ENCODE results near the gene SF3A1. TPM values are rescaled to one million over a fixed set of nuclear protein-coding genes. Genes with fewer than 3 reads are reported as not detected.
A peak's percentile ranks its signal among the peaks of the same experiment; 100 is the strongest.

Gene SF3A1
- polyA plus RNA-seq, 4 donors: 17.6 to 94.1 (median 27.2) TPM

DNA sequence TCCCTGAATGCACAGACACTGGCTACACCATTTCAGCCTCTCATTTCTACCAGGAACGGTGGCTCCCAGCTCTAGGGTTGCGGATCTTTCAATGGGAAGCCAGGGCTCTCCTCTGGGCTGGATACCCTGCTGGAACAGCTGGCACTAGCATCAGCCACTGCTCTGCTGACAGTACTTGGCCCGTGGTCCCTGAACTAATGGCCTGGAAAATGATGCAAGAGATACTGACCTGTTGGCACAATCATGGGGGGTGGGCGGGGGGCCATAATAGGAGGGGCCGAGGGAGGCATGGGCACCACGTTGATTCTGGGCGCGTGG is 19.3 kb downstream of the SF3A1 start:
- DNase-seq (no peak), FAIRE-seq (no peak)
- Histone ChIP-seq H3K4me1 (ENCODE audit: control insufficient read depth in 3 of 3, insufficient read depth in 2 of 3, low read depth in 1 of 3, low read length in 2 of 3) (peaks cover 0 to 2% (median 0%) of the 10 kb centered on the region in 3 donors), H3K4me3 (ENCODE audit: low read depth in 1 of 3, low read length in 3 of 3) (no peak overlapping the region), H3K9me3 (ENCODE audit: control insufficient read depth in 2 of 2, insufficient read depth in 1 of 2, low read depth in 1 of 2, low read length in 1 of 2) (no peaks in the 10 kb centered on the region), H3K27me3 (ENCODE audit: control insufficient read depth in 3 of 3, insufficient read depth in 3 of 3, low read length in 3 of 3) (no peaks in the 10 kb centered on the region), H3K27ac (ENCODE audit: low read depth in 1 of 3, low read length in 2 of 3) (no peak overlapping the region), H3K36me3 (ENCODE audit: control insufficient read depth in 3 of 3, insufficient read depth in 2 of 3, low read depth in 1 of 3, low read length in 3 of 3) (peaks cover 65 to 97% (median 67%) of the 10 kb centered on the region in 3 donors)
- WGBS, 3 donors: 93 to 96% (median 95%) methylated on average over 8 of the region's 8 CpGs

DNA sequence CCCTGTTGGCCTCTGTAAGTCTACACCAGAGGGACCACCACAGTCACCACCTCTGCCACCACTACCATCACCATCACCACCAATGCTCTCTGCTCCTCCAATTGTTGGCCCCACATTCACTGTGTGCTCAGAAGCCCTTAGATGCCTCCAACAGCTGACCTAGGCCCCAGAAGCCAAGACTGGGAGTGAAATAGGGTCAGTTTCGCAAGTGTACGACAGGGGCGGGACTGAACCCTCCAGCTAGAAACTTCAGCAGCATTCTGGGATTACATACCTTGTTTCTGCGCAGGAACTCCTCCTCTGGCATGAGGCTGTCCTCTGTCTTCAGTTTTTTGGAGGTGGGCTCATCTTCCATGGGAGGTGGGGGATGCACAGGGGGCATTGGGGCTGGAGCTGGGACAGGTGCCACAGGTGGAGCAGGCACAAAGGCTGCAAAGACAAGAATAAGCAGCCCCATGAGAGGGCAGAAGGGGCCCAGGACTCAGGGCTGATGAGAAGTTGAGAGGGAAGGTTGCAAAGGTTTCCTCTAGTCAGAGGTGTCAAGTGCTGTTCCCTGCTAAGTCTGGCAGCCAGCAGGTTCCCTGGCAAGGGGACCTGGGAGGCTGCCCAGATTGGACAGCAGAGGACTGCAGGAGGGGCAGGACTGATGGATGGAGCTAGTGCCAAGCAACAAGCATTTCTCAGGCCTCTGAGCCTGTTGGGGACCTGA is 19.8 kb downstream of the SF3A1 start:
- WGBS, 3 donors: 95 to 100% (median 96%) methylated on average over 4 of the region's 4 CpGs
- no peak for FAIRE-seq
- no peak overlapping the region for H3K27ac ChIP-seq (ENCODE audit: low read depth in 1 of 3, low read length in 2 of 3)

DNA sequence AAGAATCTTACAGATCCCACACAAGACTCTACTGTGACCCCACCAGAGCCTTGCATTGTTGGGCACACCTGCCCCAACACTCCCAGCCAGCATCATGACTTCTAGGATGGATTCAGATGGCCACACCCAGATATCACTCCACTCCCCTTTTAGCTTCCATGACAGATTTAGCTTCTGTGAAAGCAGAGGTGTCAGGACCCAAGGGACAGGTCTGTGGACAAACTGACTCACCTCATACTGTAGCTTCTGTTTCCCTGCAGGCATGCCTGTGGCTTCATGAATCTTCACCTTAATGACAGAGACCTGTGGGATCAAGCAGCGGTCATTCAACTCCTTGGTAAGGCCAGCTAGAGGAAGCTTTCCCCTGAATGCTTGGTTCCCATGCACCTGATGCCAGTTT is 21.5 kb downstream of the SF3A1 start:
- Histone ChIP-seq H3K9me3 (ENCODE audit: control insufficient read depth in 2 of 2, insufficient read depth in 1 of 2, low read depth in 1 of 2, low read length in 1 of 2) (no peaks in the 10 kb centered on the region), H3K27ac (ENCODE audit: low read depth in 1 of 3, low read length in 2 of 3) (no peak overlapping the region), H3K4me3 (ENCODE audit: low read depth in 1 of 3, low read length in 3 of 3) (no peak overlapping the region), H3K4me1 (ENCODE audit: control insufficient read depth in 3 of 3, insufficient read depth in 2 of 3, low read depth in 1 of 3, low read length in 2 of 3) (no peaks in the 10 kb centered on the region), H3K36me3 (ENCODE audit: control insufficient read depth in 3 of 3, insufficient read depth in 2 of 3, low read depth in 1 of 3, low read length in 3 of 3) (peaks cover 51 to 88% (median 55%) of the 10 kb centered on the region in 3 donors), H3K27me3 (ENCODE audit: control insufficient read depth in 3 of 3, insufficient read depth in 3 of 3, low read length in 3 of 3) (no peaks in the 10 kb centered on the region)
- WGBS, 3 donors: 95 to 100% (median 100%) methylated on average over 1 of the region's 1 CpG
- FAIRE-seq (no peak), DNase-seq (no peak)

More for the DNA sequence above, 19.8 kb downstream of the SF3A1 start:
- H3K36me3 ChIP-seq (ENCODE audit: control insufficient read depth in 3 of 3, insufficient read depth in 2 of 3, low read depth in 1 of 3, low read length in 3 of 3): peaks cover 63 to 94% (median 65%) of the 10 kb centered on the region in 3 donors
- H3K4me1 ChIP-seq (ENCODE audit: control insufficient read depth in 3 of 3, insufficient read depth in 2 of 3, low read depth in 1 of 3, low read length in 2 of 3): no peaks in the 10 kb centered on the region
- no peak overlapping the region for H3K4me3 ChIP-seq (ENCODE audit: low read depth in 1 of 3, low read length in 3 of 3)
- H3K9me3 ChIP-seq (ENCODE audit: control insufficient read depth in 2 of 2, insufficient read depth in 1 of 2, low read depth in 1 of 2, low read length in 1 of 2): no peaks in the 10 kb centered on the region
- H3K27me3 ChIP-seq (ENCODE audit: control insufficient read depth in 3 of 3, insufficient read depth in 3 of 3, low read length in 3 of 3): no peaks in the 10 kb centered on the region
- DNase-seq: no peak

- Histone ChIP-seq H3K4me3 (ENCODE audit: low read depth in 1 of 3, low read length in 3 of 3) (no peak overlapping the region), H3K27ac (ENCODE audit: low read depth in 1 of 3, low read length in 2 of 3) (no peak overlapping the region), H3K4me1 (ENCODE audit: control insufficient read depth in 3 of 3, insufficient read depth in 2 of 3, low read depth in 1 of 3, low read length in 2 of 3) (no peaks in the 10 kb centered on the region), H3K36me3 (ENCODE audit: control insufficient read depth in 3 of 3, insufficient read depth in 2 of 3, low read depth in 1 of 3, low read length in 3 of 3) (peaks cover 45 to 84% (median 53%) of the 10 kb centered on the region in 3 donors), H3K9me3 (ENCODE audit: control insufficient read depth in 2 of 2, insufficient read depth in 1 of 2, low read depth in 1 of 2, low read length in 1 of 2) (no peaks in the 10 kb centered on the region), H3K27me3 (ENCODE audit: control insufficient read depth in 3 of 3, insufficient read depth in 3 of 3, low read length in 3 of 3) (no peaks in the 10 kb centered on the region)
- DNase-seq (no peak), FAIRE-seq (no peak)
- WGBS, 3 donors: 95 to 98% (median 98%) methylated on average over 4 of the region's 4 CpGs
These were observed 22.0 kb downstream of the SF3A1 start for GRCh38 chr22:30334646-30335045.

DNA sequence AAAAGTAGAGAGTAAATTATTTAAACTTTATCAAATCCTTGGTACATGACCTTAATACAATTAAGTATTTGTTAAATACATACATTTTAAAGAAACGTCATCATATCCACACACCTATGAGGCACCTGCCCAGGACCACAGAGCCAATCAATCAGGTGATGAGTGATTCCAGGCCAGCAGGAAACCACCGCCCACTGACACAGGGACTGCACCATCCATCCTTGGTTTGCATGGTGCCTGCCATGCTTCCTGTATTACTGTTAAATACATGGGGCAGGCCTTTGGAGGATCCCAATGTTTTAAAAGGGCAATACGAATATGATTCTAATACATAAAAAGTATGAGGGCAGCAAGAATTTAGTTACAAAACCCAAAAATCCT is 23.0 kb downstream of the SF3A1 start:
- peaks cover 40 to 77% (median 48%) of the 10 kb centered on the region in 3 donors for H3K36me3 ChIP-seq (ENCODE audit: control insufficient read depth in 3 of 3, insufficient read depth in 2 of 3, low read depth in 1 of 3, low read length in 3 of 3)
- no peak overlapping the region for H3K27ac ChIP-seq (ENCODE audit: low read depth in 1 of 3, low read length in 2 of 3)
- FAIRE-seq: no peak
- no peaks in the 10 kb centered on the region for H3K27me3 ChIP-seq (ENCODE audit: control insufficient read depth in 3 of 3, insufficient read depth in 3 of 3, low read length in 3 of 3)
- H3K4me1 ChIP-seq (ENCODE audit: control insufficient read depth in 3 of 3, insufficient read depth in 2 of 3, low read depth in 1 of 3, low read length in 2 of 3): no peaks in the 10 kb centered on the region
- H3K4me3 ChIP-seq (ENCODE audit: low read depth in 1 of 3, low read length in 3 of 3): no peak overlapping the region
- H3K9me3 ChIP-seq (ENCODE audit: control insufficient read depth in 2 of 2, insufficient read depth in 1 of 2, low read depth in 1 of 2, low read length in 1 of 2): no peaks in the 10 kb centered on the region
- 85 to 91% (median 87%) methylated on average over 3 of the region's 3 CpGs for WGBS, 3 donors
- no peak for DNase-seq

DNA sequence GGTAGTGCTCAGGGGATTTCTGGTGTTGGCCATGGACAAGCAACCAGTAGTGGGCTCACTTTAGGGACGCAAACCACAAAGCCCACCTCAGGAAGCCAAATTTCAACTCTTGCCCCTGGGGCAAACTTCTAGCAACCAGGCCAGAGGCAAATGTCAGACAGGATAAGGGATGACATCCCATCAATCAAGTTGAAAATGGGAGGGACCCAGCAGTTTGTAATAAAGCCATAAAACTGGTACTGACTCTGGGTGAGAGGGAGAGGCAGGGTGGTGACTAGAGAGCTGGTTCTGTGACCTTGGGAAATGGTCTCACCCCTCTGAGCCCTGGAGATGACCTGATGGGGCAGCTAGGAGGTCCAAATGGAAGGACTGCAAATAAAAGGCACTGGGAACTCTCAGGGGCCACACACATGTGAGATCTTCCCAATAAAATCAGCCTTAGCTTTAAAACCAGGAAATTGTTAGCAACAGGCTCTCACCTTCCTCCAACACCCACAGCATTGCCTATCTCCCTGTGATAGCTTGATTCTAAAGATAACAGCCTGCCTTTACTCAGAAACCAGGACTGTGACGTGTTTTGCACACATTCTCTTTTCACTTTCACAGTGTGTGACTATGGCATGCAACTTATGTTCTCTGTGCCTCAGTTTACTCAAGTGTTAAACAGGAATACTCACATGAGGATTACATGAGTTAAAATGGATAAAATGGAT is 23.5 kb downstream of the SF3A1 start:
- Histone ChIP-seq H3K4me3 (ENCODE audit: low read depth in 1 of 3, low read length in 3 of 3) (no peak overlapping the region), H3K27me3 (ENCODE audit: control insufficient read depth in 3 of 3, insufficient read depth in 3 of 3, low read length in 3 of 3) (no peaks in the 10 kb centered on the region), H3K36me3 (ENCODE audit: control insufficient read depth in 3 of 3, insufficient read depth in 2 of 3, low read depth in 1 of 3, low read length in 3 of 3) (peaks cover 40 to 73% (median 44%) of the 10 kb centered on the region in 3 donors), H3K9me3 (ENCODE audit: control insufficient read depth in 2 of 2, insufficient read depth in 1 of 2, low read depth in 1 of 2, low read length in 1 of 2) (no peaks in the 10 kb centered on the region), H3K4me1 (ENCODE audit: control insufficient read depth in 3 of 3, insufficient read depth in 2 of 3, low read depth in 1 of 3, low read length in 2 of 3) (peaks cover 0 to 4% (median 0%) of the 10 kb centered on the region in 3 donors), H3K27ac (ENCODE audit: low read depth in 1 of 3, low read length in 2 of 3) (peak overlapping the region in 1 of 3 donors; percentile 51)
- 59 to 76% (median 73%) methylated on average over 2 of the region's 2 CpGs for WGBS, 3 donors
- FAIRE-seq (no peak), DNase-seq (peak; percentile 39 to 59)

- FAIRE-seq: no peak
- H3K27ac ChIP-seq (ENCODE audit: low read depth in 1 of 3, low read length in 2 of 3): no peak overlapping the region
These were observed 24.1 kb downstream of the SF3A1 start for GRCh38 chr22:30332551-30332950.

DNA sequence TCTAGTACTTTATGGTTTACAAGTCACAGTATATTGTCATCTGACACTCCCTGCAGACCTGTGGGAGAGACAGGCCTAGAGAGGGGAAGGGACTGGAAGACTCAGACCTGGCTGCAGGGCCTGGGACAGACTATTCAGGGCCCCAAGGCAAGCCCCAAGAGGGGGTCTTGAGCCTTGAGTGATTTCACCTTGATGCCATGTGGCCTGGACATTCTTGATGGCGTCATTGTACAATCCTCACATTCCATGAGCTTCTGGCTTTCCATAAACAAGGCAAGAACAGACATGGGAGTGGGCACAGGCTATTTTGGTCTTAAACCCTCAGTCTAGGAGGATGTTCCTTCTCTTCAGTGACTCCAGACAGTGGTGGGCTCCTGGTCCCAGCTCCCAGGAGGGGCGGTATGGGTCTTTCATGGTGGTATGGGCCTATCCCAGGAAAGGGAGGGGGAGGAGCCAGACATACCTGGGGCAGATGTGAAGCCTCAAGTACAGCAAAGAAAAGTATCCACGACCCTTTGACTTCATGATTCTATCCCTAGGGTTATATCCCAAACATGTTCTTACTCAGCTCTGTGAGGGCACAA is 28.1 kb downstream of the SF3A1 start:
- Histone ChIP-seq H3K9me3 (ENCODE audit: control insufficient read depth in 2 of 2, insufficient read depth in 1 of 2, low read depth in 1 of 2, low read length in 1 of 2) (no peaks in the 10 kb centered on the region), H3K27me3 (ENCODE audit: control insufficient read depth in 3 of 3, insufficient read depth in 3 of 3, low read length in 3 of 3) (no peaks in the 10 kb centered on the region), H3K4me1 (ENCODE audit: control insufficient read depth in 3 of 3, insufficient read depth in 2 of 3, low read depth in 1 of 3, low read length in 2 of 3) (peaks cover 2 to 39% (median 6%) of the 10 kb centered on the region in 3 donors), H3K27ac (ENCODE audit: low read depth in 1 of 3, low read length in 2 of 3) (no peak overlapping the region), H3K4me3 (ENCODE audit: low read depth in 1 of 3, low read length in 3 of 3) (no peak overlapping the region), H3K36me3 (ENCODE audit: control insufficient read depth in 3 of 3, insufficient read depth in 2 of 3, low read depth in 1 of 3, low read length in 3 of 3) (peaks cover 9 to 27% (median 12%) of the 10 kb centered on the region in 3 donors)
- FAIRE-seq: no peak
- no peak for DNase-seq
- WGBS, 3 donors: 82 to 89% (median 83%) methylated on average over 3 of the region's 3 CpGs

More at GRCh38 chr22:30332551-30332950, 24.1 kb downstream of the SF3A1 start:
- Histone ChIP-seq H3K4me3 (ENCODE audit: low read depth in 1 of 3, low read length in 3 of 3) (no peak overlapping the region), H3K9me3 (ENCODE audit: control insufficient read depth in 2 of 2, insufficient read depth in 1 of 2, low read depth in 1 of 2, low read length in 1 of 2) (no peaks in the 10 kb centered on the region), H3K36me3 (ENCODE audit: control insufficient read depth in 3 of 3, insufficient read depth in 2 of 3, low read depth in 1 of 3, low read length in 3 of 3) (peaks cover 35 to 67% (median 44%) of the 10 kb centered on the region in 3 donors), H3K4me1 (ENCODE audit: control insufficient read depth in 3 of 3, insufficient read depth in 2 of 3, low read depth in 1 of 3, low read length in 2 of 3) (peaks cover 0 to 10% (median 0%) of the 10 kb centered on the region in 3 donors), H3K27me3 (ENCODE audit: control insufficient read depth in 3 of 3, insufficient read depth in 3 of 3, low read length in 3 of 3) (no peaks in the 10 kb centered on the region)
- DNase-seq: no peak
- WGBS, 3 donors: 82 to 92% (median 89%) methylated on average over 5 of the region's 5 CpGs
